ENCODE results near the gene LEMD3. TPM values are rescaled to one million over a fixed set of nuclear protein-coding genes. Genes with fewer than 3 reads are reported as not detected.

Gene LEMD3
- total and polyA plus RNA-seq, 2 experiments from 2014 or later: 15.4 to 56.7 TPM

- TF ChIP-seq ETS1 (IDR thresholded peaks at IDR 0.05) (no peak), ZNF114 (CRISPR knock-in tag; IDR thresholded peaks at IDR 0.05) (no peak), POLR2AphosphoS5 (IDR thresholded peaks at IDR 0.05; ENCODE audit: low read depth) (no peak)
Observed at GRCh38 chr12:65162609-65163008, 6.8 kb upstream of the LEMD3 start (continued).

GRCh38 chr12:65164244-65164643 is 5.1 kb upstream of the LEMD3 start:
- TF ChIP-seq ZNF462 (CRISPR knock-in tag; IDR thresholded peaks at IDR 0.05) (no peak), CTCF (conservative IDR thresholded peaks at IDR 0.05; ENCODE audit: low read depth in 2 of 2) (no peak), ETS1 (IDR thresholded peaks at IDR 0.05) (no peak), CREB1 (CRISPR knock-in tag; IDR thresholded peaks at IDR 0.05; ENCODE audit: low read depth) (no peak), EZH2 (IDR thresholded peaks at IDR 0.05; ENCODE audit: low read depth, unreplicated experiment) (no peak), EZH2phosphoT487 (IDR thresholded peaks at IDR 0.05; ENCODE audit: unreplicated experiment) (no peak), ZNF331 (CRISPR knock-in tag; IDR thresholded peaks at IDR 0.05; ENCODE audit: low read depth) (no peak), NANOG (IDR thresholded peaks at IDR 0.05; ENCODE audit: borderline replicate concordance) (no peak), STAT1 (IDR thresholded peaks at IDR 0.05; ENCODE audit: unreplicated experiment) (no peak), ZNF114 (CRISPR knock-in tag; IDR thresholded peaks at IDR 0.05) (no peak)
- H3K4me3 ChIP-seq: no peak overlapping the region
- H3K79me2 ChIP-seq (replicated peaks; ENCODE audit: insufficient read depth): no peaks in the 10 kb centered on the region
- ATAC-seq: no peak
- DNase-seq (ENCODE audit: low spot score): no peak
- H3K27ac ChIP-seq (ENCODE audit: low read depth): no peak overlapping the region
- H3K4me1 ChIP-seq (ENCODE audit: insufficient read depth): no peaks in the 10 kb centered on the region
- Mint-ChIP-seq H3K4me3 (no peak overlapping the region), H3K27me3 (ENCODE audit: insufficient read depth, low read depth, poor library complexity) (peaks cover 10% of the 10 kb centered on the region), H3K36me3 (ENCODE audit: low read depth) (peaks cover 5% of the 10 kb centered on the region; the same call in 1 of the 3 replicates), H3K27ac (no peak overlapping the region), H3K4me1 (no peaks in the 10 kb centered on the region), H3K9me3 (peaks cover 6% of the 10 kb centered on the region; the same call in 2 of the 3 replicates)
- H2AFZ ChIP-seq: no peak overlapping the region
- H3K9me2 ChIP-seq (ENCODE audit: insufficient read depth): no peaks in the 10 kb centered on the region
- peaks cover 6% of the 10 kb centered on the region for H3K27me3 ChIP-seq (ENCODE audit: insufficient read depth)
- H3F3A ChIP-seq (replicated peaks; ENCODE audit: low read depth): no peaks in the 10 kb centered on the region
- no peaks in the 10 kb centered on the region for H4K20me1 ChIP-seq (replicated peaks; ENCODE audit: insufficient read depth)
- H3K36me3 ChIP-seq (ENCODE audit: insufficient read depth): no peaks in the 10 kb centered on the region
- H3K4me2 ChIP-seq: no peak overlapping the region
